Activated T-helper 2 cell treated with anti-CD3 and anti-CD28 coated beads, Interferon-gamma antibody, Interleukin-2, Interleukin-4, amounts not matched to agents 10 μg/mL and 5 μg/mL and 100 μg/mL, durations not matched to agents 14 hours and 24 hours and 36 hours (primary cell): ENCODE measurements around the gene USP8. TPM values are rescaled to one million over a fixed set of nuclear protein-coding genes. Genes with fewer than 3 reads are reported as not detected.
"Not testable (repeated sequence)": the region's sequence is repeated elsewhere in the genome, so short reads cannot be mapped to it uniquely, and the experiment has no call there.

Experiments used
- DNase-seq: peaks from one replicate; pipeline ENCODE4 v3.0.0; 2021; ENCODE audit warnings: low spot score
- H3K27ac Mint-ChIP-seq: one replicate; pipeline ENCODE4 v1.8.0; 2021; ENCODE audit warnings: mixed read lengths
- H3K27me3 Mint-ChIP-seq: one replicate; pipeline ENCODE4 v1.8.0; 2021; ENCODE audit warnings: low read depth, mixed read lengths
- H3K36me3 Mint-ChIP-seq: one replicate; pipeline ENCODE4 v1.8.0; 2021; ENCODE audit warnings: low read depth, mixed read lengths
- H3K4me1 Mint-ChIP-seq: one replicate; pipeline ENCODE4 v1.8.0; 2021; ENCODE audit warnings: low read depth, mixed read lengths
- H3K4me3 Mint-ChIP-seq: one replicate; pipeline ENCODE4 v1.8.0; 2021; ENCODE audit warnings: low read depth, mild to moderate bottlenecking, moderate library complexity, mixed read lengths
- H3K9me3 Mint-ChIP-seq: one replicate; pipeline ENCODE4 v1.8.0; 2021; ENCODE audit warnings: mixed read lengths
- intact Hi-C: fragments of 100-400 bp; cut with micrococcal nuclease; formaldehyde crosslinking; loops from one replicate; pipeline ENCODE4 v1.15.1; 2023
- total RNA-seq: library from RNA; stranded (reverse); gene quantifications from 2 replicates; pipeline ENCODE4 v1.2.3, GENCODE V29; 2022

USP8 gene
- total RNA-seq, 1 donor from 2014 or later, result 57.4 TPM

DNA sequence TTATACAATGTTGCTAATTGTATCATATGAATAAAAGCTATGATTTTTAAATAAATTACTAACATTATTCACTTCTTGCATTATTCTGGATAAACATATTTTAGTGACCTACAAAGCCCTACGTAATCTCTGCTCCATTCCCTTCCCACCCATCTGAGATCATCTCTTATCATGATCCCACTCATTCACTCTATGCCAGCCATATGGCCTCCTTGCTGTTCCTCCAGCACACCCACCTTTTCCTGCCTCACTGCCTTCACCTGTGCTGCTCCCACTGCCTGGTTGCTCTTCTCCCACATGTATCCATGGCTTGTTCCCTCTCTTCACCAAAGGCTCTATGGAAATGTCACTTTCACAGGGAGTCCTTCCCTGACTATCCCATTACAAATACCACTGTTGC is 7.3 kb upstream of the USP8 start:
- DNase-seq, result no peak
- H3K4me3 Mint-ChIP-seq, result no peak overlapping the region
- intact Hi-C loops, result no loop called here
- no peak overlapping the region for H3K27ac Mint-ChIP-seq
- no peaks in the 10 kb centered on the region for H3K9me3 Mint-ChIP-seq
- no peaks in the 10 kb centered on the region for H3K4me1 Mint-ChIP-seq
- H3K36me3 Mint-ChIP-seq, result no peaks in the 10 kb centered on the region
- H3K27me3 Mint-ChIP-seq, result peaks cover 2% of the 10 kb centered on the region

DNA sequence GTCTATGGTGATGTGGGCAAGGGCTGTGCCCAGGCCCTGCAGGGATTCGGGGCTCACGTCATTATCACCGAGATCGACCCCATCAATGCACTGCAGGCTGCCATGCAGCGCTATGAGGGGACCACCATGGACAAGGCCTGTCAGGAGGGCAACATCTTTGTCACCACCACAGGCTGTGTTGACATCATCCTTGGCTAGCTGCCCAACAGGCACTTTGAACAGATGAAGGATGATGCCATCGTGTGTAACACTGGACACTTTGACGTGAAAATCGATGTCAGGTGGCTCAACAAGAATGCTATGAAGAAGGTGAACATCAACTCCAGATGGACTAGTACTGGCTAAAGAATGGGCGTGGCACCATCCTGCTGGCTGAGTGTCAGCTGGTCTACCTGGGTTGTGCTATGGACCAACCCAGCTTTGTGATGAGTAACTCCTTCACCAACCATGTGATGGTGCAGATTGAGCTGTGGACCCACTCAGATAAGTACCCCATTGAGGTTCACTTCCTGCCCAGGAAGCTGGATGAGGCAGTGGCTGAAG is 6.1 kb upstream of the USP8 start:
- Mint-ChIP-seq H3K27ac (no peak overlapping the region), H3K9me3 (no peaks in the 10 kb centered on the region), H3K27me3 (no peaks in the 10 kb centered on the region), H3K4me3 (no peak overlapping the region), H3K36me3 (no peaks in the 10 kb centered on the region), H3K4me1 (no peaks in the 10 kb centered on the region)
- intact Hi-C loops, result no loop called here
- no peak for DNase-seq

DNA sequence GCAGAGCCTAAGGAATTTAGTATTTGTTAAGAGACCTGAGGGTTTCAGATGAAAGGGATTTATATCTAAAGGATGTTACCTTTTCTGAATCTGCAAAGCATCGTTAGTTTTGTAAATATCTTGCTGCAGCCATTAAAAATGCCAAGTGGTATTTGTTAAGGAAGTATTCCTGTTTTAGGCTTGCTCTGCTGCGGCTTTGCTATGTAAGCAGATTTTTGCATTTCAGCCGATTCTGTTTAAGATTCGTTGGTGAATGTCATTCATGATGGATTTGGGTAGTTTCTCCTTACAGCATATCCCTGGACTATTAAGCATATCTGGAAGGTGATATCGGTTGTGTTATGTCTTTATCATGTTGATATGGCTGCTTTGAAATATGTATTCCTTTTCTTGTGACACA is 1.0 kb downstream of the USP8 start:
- Mint-ChIP-seq H3K36me3 (peaks cover 25% of the 10 kb centered on the region), H3K4me1 (peaks cover 21% of the 10 kb centered on the region), H3K27me3 (no peaks in the 10 kb centered on the region), H3K27ac (no peak overlapping the region), H3K4me3 (peak overlapping the region; percentile 95), H3K9me3 (no peaks in the 10 kb centered on the region)
- intact Hi-C loops, result loop anchor here (10.0 kb wide), 1 partner anchor 60 kb away; no protein-coding TSS in a partner anchor
- no peak for DNase-seq

DNA sequence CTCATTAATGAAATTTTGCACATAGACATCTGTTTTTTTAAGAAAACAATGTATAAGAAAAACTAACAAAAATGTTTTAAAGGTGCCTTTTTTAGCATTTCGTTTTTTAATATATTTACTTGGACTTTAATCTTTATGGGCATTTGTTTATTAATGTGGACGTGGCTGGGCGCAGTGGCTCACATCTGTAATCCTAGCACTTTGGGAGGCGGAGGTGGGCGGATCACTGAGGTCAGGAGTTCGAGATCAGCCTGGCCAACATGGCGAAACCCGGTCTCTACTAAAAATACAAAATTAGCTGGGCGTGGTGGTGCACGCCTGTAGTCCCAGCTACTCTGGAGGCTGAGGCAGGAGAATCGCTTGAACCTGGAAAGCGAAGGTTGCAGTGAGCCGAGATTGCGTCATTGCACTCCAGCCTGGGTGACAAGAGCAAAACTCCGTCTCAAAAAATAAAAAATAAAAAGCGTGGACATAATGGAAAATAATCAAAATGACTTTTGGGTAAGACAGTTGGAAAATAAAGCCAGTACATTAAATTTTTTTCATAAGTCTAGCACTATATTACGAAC is 1.6 kb downstream of the USP8 start:
- not testable (repeated sequence) for H3K9me3 Mint-ChIP-seq, H3K27me3 Mint-ChIP-seq, DNase-seq
- peaks cover 25% of the 10 kb centered on the region for H3K36me3 Mint-ChIP-seq
- intact Hi-C loops, result loop anchor here (10.0 kb wide), 1 partner anchor 59 kb away; no protein-coding TSS in a partner anchor
- peak overlapping the region; percentile 95 for H3K4me3 Mint-ChIP-seq
- H3K4me1 Mint-ChIP-seq, result peaks cover 21% of the 10 kb centered on the region
- H3K27ac Mint-ChIP-seq, result peak overlapping the region; percentile 22

DNA sequence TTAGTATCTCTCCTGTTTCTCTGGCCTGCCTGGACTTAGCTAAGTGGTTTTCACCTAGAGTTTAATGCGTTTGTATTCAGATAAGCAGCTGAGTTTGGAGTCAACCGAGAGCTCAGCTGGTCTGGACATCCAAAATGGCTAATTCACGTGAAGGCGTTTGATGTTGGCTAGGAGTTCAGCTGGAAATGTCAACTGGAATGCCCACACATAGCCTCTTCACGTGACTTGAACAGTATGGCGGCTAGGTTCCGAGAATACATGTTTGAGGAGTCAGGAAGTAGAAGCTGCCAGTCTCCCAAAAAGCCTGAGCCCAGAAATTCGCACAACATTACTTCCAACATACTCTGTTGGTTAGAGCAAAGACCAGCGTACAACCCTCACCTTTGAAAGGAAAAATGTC is 2.2 kb downstream of the USP8 start:
- no peak for DNase-seq
- Mint-ChIP-seq H3K27me3 (no peaks in the 10 kb centered on the region), H3K4me1 (peaks cover 21% of the 10 kb centered on the region), H3K4me3 (peak overlapping the region; percentile 75), H3K36me3 (peaks cover 25% of the 10 kb centered on the region), H3K9me3 (no peaks in the 10 kb centered on the region), H3K27ac (no peak overlapping the region)
- intact Hi-C loops, result loop anchor here (10.0 kb wide), 1 partner anchor 58 kb away; no protein-coding TSS in a partner anchor

DNA sequence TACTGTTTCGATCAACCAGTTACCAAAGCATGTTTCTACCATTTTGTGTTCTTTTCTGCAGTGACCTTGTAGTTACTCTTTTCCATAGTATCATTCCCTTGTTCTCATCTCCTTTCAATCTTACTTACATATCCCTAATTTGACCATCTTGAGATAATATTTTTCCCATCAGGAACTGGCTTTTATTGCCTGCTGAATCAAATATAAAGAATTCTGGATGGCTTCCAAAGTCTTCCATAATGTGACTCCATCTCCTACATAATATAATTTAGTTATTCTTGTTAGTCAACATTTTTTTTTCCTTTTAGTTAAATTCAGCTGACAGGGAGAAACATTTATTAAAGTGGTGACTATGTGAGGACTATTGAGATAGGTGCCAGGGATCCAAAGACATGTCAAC is 7.0 kb downstream of the USP8 start:
- Mint-ChIP-seq H3K27ac (no peak overlapping the region), H3K4me3 (no peak overlapping the region), H3K4me1 (peaks cover 26% of the 10 kb centered on the region), H3K27me3 (no peaks in the 10 kb centered on the region), H3K36me3 (peaks cover 50% of the 10 kb centered on the region), H3K9me3 (no peaks in the 10 kb centered on the region)
- no peak for DNase-seq
- intact Hi-C loops, result no loop called here

DNA sequence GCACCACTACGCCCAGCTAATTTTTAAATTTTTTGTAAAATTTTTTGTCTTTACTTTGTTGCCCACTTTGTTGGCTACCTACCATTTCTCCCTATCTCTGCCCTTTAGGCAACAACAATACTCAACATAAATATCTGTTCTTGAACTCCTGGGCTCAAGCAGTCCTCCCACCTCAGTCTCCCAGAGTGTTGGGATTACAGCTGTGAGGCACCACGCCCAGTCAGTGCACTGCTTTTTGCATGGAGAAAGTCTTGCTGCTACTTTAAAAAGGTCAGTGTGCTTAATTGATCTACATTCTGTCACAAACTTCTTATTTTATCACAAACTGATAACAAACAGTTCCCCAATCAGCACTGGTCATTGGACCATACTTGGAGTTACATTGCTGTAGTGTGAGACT is 8.0 kb downstream of the USP8 start:
- Mint-ChIP-seq H3K27me3 (no peaks in the 10 kb centered on the region), H3K4me1 (peaks cover 25% of the 10 kb centered on the region), H3K9me3 (no peaks in the 10 kb centered on the region), H3K36me3 (peaks cover 40% of the 10 kb centered on the region), H3K4me3 (no peak overlapping the region), H3K27ac (no peak overlapping the region)
- no peak for DNase-seq
- intact Hi-C loops, result no loop called here

DNA sequence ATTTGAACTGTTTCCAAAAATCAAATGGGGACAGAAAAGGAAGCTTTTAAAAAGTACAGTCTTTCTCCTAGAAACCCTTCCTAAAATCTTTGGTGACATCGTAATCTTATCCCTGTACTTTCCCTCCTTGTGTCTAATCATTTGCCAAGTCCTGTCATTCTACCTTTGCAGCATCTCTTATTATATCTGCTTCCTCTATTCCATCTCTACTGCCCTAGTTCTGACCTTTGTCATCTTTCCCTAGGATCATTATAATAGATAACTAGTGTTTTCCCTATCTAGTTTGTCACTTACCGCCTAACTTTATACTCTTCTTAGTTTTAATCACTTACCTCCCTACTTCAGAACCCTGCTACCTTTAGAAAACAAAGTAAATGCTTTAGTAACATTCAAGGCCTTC is 11.6 kb downstream of the USP8 start:
- Mint-ChIP-seq H3K36me3 (peaks cover 46% of the 10 kb centered on the region), H3K27me3 (no peaks in the 10 kb centered on the region), H3K9me3 (no peaks in the 10 kb centered on the region), H3K4me3 (no peak overlapping the region), H3K27ac (no peak overlapping the region), H3K4me1 (peaks cover 18% of the 10 kb centered on the region)
- no peak for DNase-seq
- intact Hi-C loops, result no loop called here

DNA sequence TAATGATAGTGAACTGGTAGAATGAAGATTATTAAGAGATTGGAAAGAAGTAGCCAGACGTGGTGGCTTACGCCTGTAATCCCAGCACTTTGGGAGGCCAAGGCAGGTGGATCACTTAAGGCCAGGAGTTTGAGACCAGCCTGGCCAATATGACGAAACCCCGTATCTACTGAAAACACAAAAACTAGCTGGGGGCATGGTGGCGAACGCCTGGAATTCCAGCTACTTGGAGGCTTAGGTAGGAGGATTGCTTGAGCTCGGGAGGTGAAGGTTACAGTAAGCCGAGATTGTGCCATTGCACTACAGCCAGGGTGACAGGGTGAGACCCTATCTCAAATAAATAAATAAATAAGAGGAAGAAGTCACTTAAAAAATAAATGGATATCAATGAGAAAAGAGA is 14.0 kb downstream of the USP8 start:
- intact Hi-C loops, result no loop called here
- H3K9me3 Mint-ChIP-seq, result no peaks in the 10 kb centered on the region
- H3K4me3 Mint-ChIP-seq, result no peak overlapping the region
- H3K4me1 Mint-ChIP-seq, result peaks cover 13% of the 10 kb centered on the region
- no peak for DNase-seq
- no peaks in the 10 kb centered on the region for H3K27me3 Mint-ChIP-seq
- H3K27ac Mint-ChIP-seq, result no peak overlapping the region
- H3K36me3 Mint-ChIP-seq, result peaks cover 43% of the 10 kb centered on the region

DNA sequence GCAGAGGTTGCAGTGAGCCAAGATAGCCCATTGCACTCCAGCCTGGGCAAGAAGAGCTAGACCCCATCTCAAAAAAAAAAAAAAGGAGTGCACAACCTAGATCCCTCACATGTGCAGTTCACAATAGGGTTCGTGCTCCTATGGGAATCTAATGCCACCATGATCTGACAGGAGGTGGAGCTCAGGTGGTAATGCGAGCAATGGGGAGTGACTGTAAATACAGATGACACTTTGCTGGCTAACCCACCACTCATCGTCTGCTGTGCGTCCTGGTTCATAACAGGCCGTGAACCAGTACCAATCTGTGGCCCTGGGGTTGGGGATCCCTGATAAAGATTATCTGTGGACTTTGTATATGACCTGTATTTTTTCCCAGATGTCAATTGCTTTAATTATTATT is 16.7 kb downstream of the USP8 start:
- no peak overlapping the region for H3K27ac Mint-ChIP-seq
- H3K36me3 Mint-ChIP-seq, result peaks cover 44% of the 10 kb centered on the region
- H3K4me1 Mint-ChIP-seq, result peaks cover 10% of the 10 kb centered on the region
- no peak for DNase-seq
- no peak overlapping the region for H3K4me3 Mint-ChIP-seq
- intact Hi-C loops, result no loop called here
- H3K9me3 Mint-ChIP-seq, result no peaks in the 10 kb centered on the region
- no peaks in the 10 kb centered on the region for H3K27me3 Mint-ChIP-seq

DNA sequence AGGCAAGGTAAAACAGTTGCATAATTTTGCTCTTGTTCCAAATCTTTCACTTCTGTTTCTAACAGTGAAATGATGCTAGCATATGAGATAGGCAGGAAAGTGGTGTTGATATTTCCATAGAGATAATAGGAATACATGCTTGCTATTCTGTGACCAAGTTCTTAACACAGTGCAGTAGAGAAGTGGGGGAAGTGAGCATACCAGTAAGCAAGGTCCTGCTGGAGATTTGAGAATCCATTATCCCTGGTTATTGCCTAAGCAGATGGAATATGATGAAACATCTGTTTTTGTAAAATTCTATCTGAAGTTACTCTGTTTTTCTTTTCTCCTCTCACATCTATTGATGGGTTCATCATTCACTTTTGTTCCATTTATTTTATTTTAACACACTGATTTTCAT is 28.7 kb downstream of the USP8 start:
- Mint-ChIP-seq H3K27me3 (no peaks in the 10 kb centered on the region), H3K4me3 (no peak overlapping the region), H3K27ac (no peak overlapping the region), H3K36me3 (peaks cover 50% of the 10 kb centered on the region), H3K9me3 (no peaks in the 10 kb centered on the region), H3K4me1 (peaks cover 3% of the 10 kb centered on the region)
- DNase-seq, result no peak
- intact Hi-C loops, result no loop called here

DNA sequence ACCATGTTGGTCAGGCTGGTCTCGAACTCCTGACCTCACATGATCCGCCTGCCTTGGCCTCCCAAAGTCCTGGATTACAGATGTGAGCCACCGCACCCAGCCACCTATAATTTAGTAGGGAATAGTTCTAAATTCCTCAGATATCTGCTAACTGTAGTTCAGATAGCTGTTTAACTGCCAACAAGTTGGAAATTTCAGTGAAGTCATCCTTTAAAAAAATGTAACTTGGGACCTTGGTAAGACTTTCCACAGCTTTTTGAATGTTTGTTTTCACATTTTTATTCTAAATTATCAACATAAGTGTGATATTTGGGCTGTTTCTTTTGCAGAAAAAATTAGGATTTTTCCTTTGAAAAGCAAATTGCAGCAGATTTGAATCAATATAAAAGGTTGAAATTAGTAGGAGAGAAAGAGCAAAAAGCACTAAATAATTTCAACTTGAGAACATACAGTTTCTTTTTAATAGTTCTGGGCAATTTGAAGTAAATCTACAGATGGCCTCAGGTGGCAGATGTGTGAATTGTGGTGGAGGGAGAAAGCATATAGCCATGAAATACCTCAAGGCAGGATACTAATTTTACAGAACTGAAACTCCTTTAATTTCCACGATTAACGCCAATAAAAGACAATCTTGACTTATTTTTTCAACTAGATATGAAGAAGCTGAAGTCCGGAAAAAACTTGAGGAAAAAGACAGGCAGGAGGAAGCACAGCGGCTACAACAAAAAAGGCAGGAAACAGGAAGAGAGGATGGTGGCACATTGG is 34.3 kb downstream of the USP8 start:
- no peaks in the 10 kb centered on the region for H3K27me3 Mint-ChIP-seq
- no peak overlapping the region for H3K4me3 Mint-ChIP-seq
- no peaks in the 10 kb centered on the region for H3K9me3 Mint-ChIP-seq
- H3K4me1 Mint-ChIP-seq, result peaks cover 1% of the 10 kb centered on the region
- no peak overlapping the region for H3K27ac Mint-ChIP-seq
- DNase-seq, result no peak
- peaks cover 57% of the 10 kb centered on the region for H3K36me3 Mint-ChIP-seq
- intact Hi-C loops, result no loop called here
